ENCODE measurements around the gene APBB2. TPM values are rescaled to one million over a fixed set of nuclear protein-coding genes. Genes with fewer than 3 reads are reported as not detected.

The APBB2 gene
- total and polyA plus RNA-seq, 10 of the 15 experiments (the other 5 are each of a cell fraction or from before 2014, with no cell fraction given) = 2.7 to 24.6 (median 19.0) TPM

DNA sequence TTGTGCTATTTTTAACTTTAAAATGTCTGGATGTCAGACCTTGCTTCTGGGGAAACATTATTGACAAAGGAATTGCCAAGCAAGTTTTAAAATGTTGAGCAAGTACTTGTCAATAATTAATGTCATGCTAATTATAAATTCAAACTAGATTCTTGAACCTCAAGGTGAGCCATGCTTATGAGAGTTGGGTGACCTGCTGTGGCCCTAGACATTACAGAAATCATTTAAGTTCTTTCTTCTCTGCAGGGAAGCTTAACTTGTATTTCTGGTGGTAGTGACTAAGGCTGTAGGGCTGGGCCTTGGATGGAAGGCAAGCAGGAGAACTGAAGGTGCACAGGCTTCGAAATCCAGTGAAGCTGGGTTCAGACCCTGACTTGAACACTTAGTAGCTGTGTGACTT is 27.6 kb upstream of the APBB2 start:
- FAIRE-seq (no peak), DNase-seq (ENCODE audit: low read depth, low spot score) (no peak), ATAC-seq (no peak)
- Histone ChIP-seq H3K4me2 (ENCODE audit: control insufficient read depth, insufficient read depth) (no peak overlapping the region), H3K36me3 (ENCODE audit: control insufficient read depth in 2 of 2, insufficient read depth in 2 of 2, low read length in 1 of 2) (no peaks in the 10 kb centered on the region), H2AFZ (ENCODE audit: control insufficient read depth, low read depth, low read length) (no peak overlapping the region), H3K4me1 (ENCODE audit: control insufficient read depth, insufficient read depth, low read length) (no peaks in the 10 kb centered on the region), H3K9ac (ENCODE audit: control insufficient read depth, insufficient read depth, low read length) (no peak overlapping the region), H3K4me3 (no peak overlapping the region), H3K9me3 (replicated peaks; ENCODE audit: control insufficient read depth, insufficient read depth, low read length) (no peaks in the 10 kb centered on the region; the same call in 2 of the 3 replicates), H3K27me3 (replicated peaks in 1 of 2; ENCODE audit: control insufficient read depth in 2 of 2, insufficient read depth in 2 of 2, low read length in 1 of 2) (peaks cover 0 to 5% of the 10 kb centered on the region in 2 experiments; a peak in 2 of 4 replicates), H4K20me1 (ENCODE audit: control insufficient read depth, insufficient read depth) (no peaks in the 10 kb centered on the region), H3K79me2 (ENCODE audit: control insufficient read depth, insufficient read depth, low read length) (no peaks in the 10 kb centered on the region), H3K27ac (ENCODE audit: control insufficient read depth, insufficient read depth) (no peak overlapping the region)
- in situ Hi-C loops (cut with MboI) = no loop called here
- ChIA-PET RAD21 (ENCODE audit: unreplicated experiment) (no interaction called here), CTCF (interaction anchor here (0.7 kb wide), 1 partner anchor 321 kb away, joined by 3 read pairs; no protein-coding TSS in a partner anchor), POLR2A (no interaction called here), SMC1A (ENCODE audit: uncharacterized antibody, unreplicated experiment) (no interaction called here)
- BruUV-seq (replicated peaks) = no TSS peak
- intact Hi-C loops (cut with micrococcal nuclease; ENCODE audit: unreplicated experiment) = no loop called here
- 0% methylated on average over 1 of the region's 1 CpG for WGBS (ENCODE audit: insufficient coverage, insufficient replicate concordance, low lambda C conversion rate, missing lambda C conversion rate)
- TF ChIP-seq NR2C1 (IDR thresholded peaks at IDR 0.05) (no peak), MTA3 (IDR thresholded peaks at IDR 0.05; ENCODE audit: borderline replicate concordance, low read length) (no peak), MXI1 (IDR thresholded peaks at IDR 0.05; ENCODE audit: low read depth, low read length) (no peak), SMARCA5 (IDR thresholded peaks at IDR 0.05) (no peak), SUZ12 (IDR thresholded peaks at IDR 0.05; ENCODE audit: unreplicated experiment) (no peak), JUND (IDR thresholded peaks at IDR 0.05; ENCODE audit: low read depth, low read length) (no peak), PAX5 (IDR thresholded peaks at IDR 0.05; ENCODE audit: borderline replicate concordance, low read depth, low read length) (no peak), LARP7 (IDR thresholded peaks at IDR 0.05) (no peak), ZBTB11 (CRISPR knock-in tag; IDR thresholded peaks at IDR 0.05) (no peak)
- TF ChIP-seq, protein P1, sequence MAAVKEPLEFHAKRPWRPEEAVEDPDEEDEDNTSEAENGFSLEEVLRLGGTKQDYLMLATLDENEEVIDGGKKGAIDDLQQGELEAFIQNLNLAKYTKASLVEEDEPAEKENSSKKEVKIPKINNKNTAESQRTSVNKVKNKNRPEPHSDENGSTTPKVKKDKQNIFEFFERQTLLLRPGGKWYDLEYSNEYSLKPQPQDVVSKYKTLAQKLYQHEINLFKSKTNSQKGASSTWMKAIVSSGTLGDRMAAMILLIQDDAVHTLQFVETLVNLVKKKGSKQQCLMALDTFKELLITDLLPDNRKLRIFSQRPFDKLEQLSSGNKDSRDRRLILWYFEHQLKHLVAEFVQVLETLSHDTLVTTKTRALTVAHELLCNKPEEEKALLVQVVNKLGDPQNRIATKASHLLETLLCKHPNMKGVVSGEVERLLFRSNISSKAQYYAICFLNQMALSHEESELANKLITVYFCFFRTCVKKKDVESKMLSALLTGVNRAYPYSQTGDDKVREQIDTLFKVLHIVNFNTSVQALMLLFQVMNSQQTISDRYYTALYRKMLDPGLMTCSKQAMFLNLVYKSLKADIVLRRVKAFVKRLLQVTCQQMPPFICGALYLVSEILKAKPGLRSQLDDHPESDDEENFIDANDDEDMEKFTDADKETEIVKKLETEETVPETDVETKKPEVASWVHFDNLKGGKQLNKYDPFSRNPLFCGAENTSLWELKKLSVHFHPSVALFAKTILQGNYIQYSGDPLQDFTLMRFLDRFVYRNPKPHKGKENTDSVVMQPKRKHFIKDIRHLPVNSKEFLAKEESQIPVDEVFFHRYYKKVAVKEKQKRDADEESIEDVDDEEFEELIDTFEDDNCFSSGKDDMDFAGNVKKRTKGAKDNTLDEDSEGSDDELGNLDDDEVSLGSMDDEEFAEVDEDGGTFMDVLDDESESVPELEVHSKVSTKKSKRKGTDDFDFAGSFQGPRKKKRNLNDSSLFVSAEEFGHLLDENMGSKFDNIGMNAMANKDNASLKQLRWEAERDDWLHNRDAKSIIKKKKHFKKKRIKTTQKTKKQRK (IDR thresholded peaks at IDR 0.05; ENCODE audit: low read depth, low read length) = no peak
- TF ChIP-seq, protein P2, sequence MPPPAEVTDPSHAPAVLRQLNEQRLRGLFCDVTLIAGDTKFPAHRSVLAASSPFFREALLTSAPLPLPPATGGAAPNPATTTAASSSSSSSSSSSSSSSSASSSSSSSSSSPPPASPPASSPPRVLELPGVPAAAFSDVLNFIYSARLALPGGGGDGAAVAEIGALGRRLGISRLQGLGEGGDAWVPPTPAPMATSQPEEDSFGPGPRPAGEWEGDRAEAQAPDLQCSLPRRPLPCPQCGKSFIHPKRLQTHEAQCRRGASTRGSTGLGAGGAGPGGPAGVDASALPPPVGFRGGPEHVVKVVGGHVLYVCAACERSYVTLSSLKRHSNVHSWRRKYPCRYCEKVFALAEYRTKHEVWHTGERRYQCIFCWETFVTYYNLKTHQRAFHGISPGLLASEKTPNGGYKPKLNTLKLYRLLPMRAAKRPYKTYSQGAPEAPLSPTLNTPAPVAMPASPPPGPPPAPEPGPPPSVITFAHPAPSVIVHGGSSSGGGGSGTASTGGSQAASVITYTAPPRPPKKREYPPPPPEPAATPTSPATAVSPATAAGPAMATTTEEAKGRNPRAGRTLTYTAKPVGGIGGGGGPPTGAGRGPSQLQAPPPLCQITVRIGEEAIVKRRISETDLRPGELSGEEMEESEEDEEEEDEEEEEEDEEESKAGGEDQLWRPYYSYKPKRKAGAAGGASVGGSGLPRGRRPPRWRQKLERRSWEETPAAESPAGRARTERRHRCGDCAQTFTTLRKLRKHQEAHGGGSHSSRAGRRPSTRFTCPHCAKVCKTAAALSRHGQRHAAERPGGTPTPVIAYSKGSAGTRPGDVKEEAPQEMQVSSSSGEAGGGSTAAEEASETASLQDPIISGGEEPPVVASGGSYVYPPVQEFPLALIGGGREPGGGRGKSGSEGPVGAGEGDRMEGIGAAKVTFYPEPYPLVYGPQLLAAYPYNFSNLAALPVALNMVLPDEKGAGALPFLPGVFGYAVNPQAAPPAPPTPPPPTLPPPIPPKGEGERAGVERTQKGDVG (CRISPR knock-in tag; IDR thresholded peaks at IDR 0.05) = no peak
